ENCODE results near the gene SLC31A2. TPM values are rescaled to one million over a fixed set of nuclear protein-coding genes. Genes with fewer than 3 reads are reported as not detected.

The SLC31A2 gene, protein sequence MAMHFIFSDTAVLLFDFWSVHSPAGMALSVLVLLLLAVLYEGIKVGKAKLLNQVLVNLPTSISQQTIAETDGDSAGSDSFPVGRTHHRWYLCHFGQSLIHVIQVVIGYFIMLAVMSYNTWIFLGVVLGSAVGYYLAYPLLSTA
- total RNA-seq: 4.4 and 8.9 TPM in 2 replicates

DNA sequence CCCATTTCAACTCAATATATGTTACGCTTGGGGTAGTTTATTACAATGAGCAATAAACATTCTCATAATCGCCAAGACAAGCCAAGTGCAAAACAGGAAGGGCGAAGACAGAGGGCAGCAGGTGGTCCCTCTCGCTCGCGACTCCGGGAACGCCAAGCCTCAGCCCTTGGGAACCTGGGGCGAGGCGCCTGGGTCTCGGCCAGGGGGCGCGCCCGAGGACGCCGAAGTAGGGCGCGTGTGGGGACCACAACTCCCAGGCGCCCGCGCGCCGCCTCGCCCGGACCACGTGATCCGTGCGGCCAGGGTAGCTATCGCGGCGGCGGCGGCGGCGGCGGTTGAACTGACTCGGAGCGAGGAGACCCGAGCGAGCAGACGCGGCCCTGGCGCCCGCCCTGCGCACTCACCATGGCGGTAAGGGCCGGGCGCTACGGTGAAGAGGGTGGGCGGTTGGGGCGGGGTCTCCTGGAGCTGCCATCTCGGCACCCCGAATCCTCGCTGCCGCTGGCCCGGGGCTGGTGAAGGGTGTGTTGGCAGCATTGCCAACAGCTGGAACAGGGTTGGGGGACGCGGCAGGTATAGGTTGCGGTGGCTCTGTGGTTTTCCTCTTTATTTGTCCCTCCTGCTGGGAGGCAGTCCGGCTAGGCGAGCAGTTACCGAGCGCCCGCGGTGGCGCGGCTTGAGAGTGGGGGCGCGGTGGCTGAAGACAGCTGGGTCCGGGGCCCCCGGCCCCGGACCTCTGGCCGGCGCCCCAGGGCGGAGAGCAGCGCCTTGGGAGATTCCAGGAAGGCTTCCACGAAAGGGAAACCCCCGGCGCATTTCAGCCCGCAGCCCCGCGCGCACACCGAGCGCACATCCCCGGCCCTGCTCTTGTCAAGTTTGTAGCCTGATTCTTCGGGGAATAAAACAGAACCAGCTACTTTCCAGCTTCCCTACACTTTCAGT lies at the start of gene SLC31A2:
SLC31A2 (plus strand) TSS at position 338 of the 942 bp plus-strand sequence; CDS start at position 406, 68 bp downstream.

Other genes with a start within 250 kb of the SLC31A2 start
- gene ZNF883, start 138.8 kb upstream of the SLC31A2 start, total RNA-seq: 2.4 and 6.3 TPM in 2 replicates
- 0.98 and 1.0 TPM in 2 replicates for gene ZFP37, start 94.3 kb upstream of the SLC31A2 start, total RNA-seq
- gene FKBP15, start 70.3 kb downstream of the SLC31A2 start, total RNA-seq: 12.4 and 13.1 TPM in 2 replicates
- gene SLC31A1, start 70.5 kb downstream of the SLC31A2 start, total RNA-seq: 12.1 and 13.2 TPM in 2 replicates
- gene CDC26, start 124.6 kb downstream of the SLC31A2 start, total RNA-seq: 12.8 and 14.3 TPM in 2 replicates
- gene PRPF4, start 124.7 kb downstream of the SLC31A2 start, total RNA-seq: 12.9 and 25.6 TPM in 2 replicates
- gene RNF183, start 152.4 kb downstream of the SLC31A2 start, total RNA-seq: 0.38 TPM in 1 of 2 replicates, not detected in the other
- gene WDR31, start 189.3 kb downstream of the SLC31A2 start, total RNA-seq: 0.16 and 1.8 TPM in 2 replicates
- gene BSPRY, start 198.5 kb downstream of the SLC31A2 start, total RNA-seq: 0.13 and 0.65 TPM in 2 replicates
- gene HDHD3, start 226.0 kb downstream of the SLC31A2 start, total RNA-seq: 13.5 and 16.5 TPM in 2 replicates